GM18873 (cell line): ENCODE results near the gene CAMSAP3.
A peak's percentile ranks its signal among the peaks of the same experiment; 100 is the strongest.
"Not testable (repeated sequence)": the region's sequence is repeated elsewhere in the genome, so short reads cannot be mapped to it uniquely, and the experiment has no call there.

Experiments
- ATAC-seq: cut with Tn5 transposase; IDR thresholded peaks from one replicate; pipeline ENCODE4 v1.9.1; 2021; ENCODE audit warnings: mild to moderate bottlenecking, moderate library complexity, moderate number of reproducible peaks; ENCODE audit not compliant: unreplicated experiment, low FRiP score

Gene CAMSAP3

GRCh38 chr19:7629347-7630054 lies 33.8 kb downstream of the CAMSAP3 start, which contains the start of the genes PET100 and XAB2:
PET100 (plus strand) TSS chr19:7629793; CDS start chr19:7629834, 41 bp downstream.
XAB2 (minus strand) TSS chr19:7629545; CDS start chr19:7629527, 18 bp downstream.
- ATAC-seq: peak; percentile 84

- no peak for ATAC-seq
Observed at GRCh38 chr19:7631577-7631976, 35.9 kb downstream of the CAMSAP3 start.

- no peak for ATAC-seq
Observed at GRCh38 chr19:7632340-7633203, 36.9 kb downstream of the CAMSAP3 start.

- no peak for ATAC-seq
Observed at GRCh38 chr19:7633698-7634097, 38.0 kb downstream of the CAMSAP3 start, which contains the start of gene PCP2. PCP2 (minus strand) TSS chr19:7633719; CDS start chr19:7633457, 262 bp downstream.

- ATAC-seq: no peak
Observed at GRCh38 chr19:7635670-7636069, 40.0 kb downstream of the CAMSAP3 start.

GRCh38 chr19:7636317-7636690 lies 40.6 kb downstream of the CAMSAP3 start:
- no peak for ATAC-seq

GRCh38 chr19:7636691-7637373 lies 41.2 kb downstream of the CAMSAP3 start, which contains the start of gene STXBP2:
STXBP2 (plus strand) TSS chr19:7637110; CDS start chr19:7637150, 40 bp downstream.
- ATAC-seq: no peak

- ATAC-seq: no peak
Observed at GRCh38 chr19:7637374-7638256, 42.0 kb downstream of the CAMSAP3 start.

- no peak for ATAC-seq
Observed at GRCh38 chr19:7638802-7639465, 43.3 kb downstream of the CAMSAP3 start.

- ATAC-seq: no peak
Observed at GRCh38 chr19:7639863-7640348, 44.2 kb downstream of the CAMSAP3 start.

- ATAC-seq: no peak
Observed at GRCh38 chr19:7640803-7641202, 45.1 kb downstream of the CAMSAP3 start.

GRCh38 chr19:7641290-7642276 lies 45.9 kb downstream of the CAMSAP3 start:
- ATAC-seq: no peak

- no peak for ATAC-seq
Observed at GRCh38 chr19:7642295-7643030, 46.8 kb downstream of the CAMSAP3 start.

GRCh38 chr19:7643031-7643415 lies 47.4 kb downstream of the CAMSAP3 start:
- no peak for ATAC-seq

GRCh38 chr19:7643629-7644549 lies 48.2 kb downstream of the CAMSAP3 start:
- not testable (repeated sequence) for ATAC-seq

GRCh38 chr19:7644550-7644877 lies 48.9 kb downstream of the CAMSAP3 start:
- no peak for ATAC-seq
